ENCODE data around the gene TMEM186.
"Not testable (repeated sequence)": the region's sequence is repeated elsewhere in the genome, so short reads cannot be mapped to it uniquely, and the experiment has no call there.

Gene TMEM186

DNA sequence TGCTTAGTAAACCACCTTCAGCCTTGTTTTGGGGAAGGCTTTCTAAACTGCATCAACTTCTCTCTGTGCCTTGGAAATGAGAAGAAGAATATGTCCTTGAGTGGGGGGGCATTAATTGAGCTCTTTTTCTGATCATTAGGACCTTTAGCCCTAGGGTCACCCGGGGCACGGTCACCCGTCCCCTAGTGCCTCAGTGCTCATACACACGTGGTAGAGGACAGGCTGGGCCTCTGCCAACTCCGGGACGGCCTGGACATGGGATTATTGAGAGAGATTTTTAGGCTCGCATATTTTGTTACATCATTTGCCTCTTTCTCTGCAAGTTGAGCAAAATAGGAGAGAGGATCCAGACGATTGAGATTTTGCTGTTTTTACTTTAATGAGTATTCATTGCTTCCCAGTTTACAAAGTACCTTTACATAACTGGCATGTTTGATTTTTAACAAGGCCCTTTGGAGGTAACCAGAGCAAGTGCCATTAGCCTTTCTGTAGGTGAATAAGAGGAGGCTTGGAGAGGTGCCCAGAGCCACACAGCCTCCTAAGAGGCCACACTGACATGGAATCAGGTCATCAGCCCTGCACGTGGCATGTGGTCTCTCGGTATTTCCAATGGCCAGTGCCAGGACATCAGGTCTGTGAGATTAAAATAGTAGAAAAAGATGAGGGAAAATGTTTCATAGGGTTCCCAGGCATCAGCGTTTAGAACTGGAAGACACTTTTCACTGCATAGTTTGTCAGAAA lies 11.3 kb upstream of the TMEM186 start:
- no peak for DNase-seq

DNA sequence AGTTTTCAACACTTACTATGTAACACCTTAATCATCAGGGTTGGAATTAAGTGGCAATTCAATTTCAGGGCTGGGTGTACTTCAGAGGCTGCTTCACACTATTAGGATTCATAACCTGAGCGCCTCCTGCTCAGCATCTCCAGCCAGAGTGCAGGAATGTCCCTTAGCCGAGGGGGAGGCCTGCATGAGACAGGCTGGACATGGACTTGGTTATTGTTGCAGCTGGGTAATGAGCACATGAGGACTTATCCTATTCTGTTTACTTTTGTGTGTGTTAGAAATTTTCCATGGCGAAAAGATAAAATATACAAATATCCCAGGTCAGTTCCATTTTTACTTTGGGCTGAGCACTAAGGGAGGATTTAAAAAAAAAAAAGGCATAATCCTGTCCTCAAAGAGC lies 10.6 kb upstream of the TMEM186 start:
- DNase-seq, result no peak

DNA sequence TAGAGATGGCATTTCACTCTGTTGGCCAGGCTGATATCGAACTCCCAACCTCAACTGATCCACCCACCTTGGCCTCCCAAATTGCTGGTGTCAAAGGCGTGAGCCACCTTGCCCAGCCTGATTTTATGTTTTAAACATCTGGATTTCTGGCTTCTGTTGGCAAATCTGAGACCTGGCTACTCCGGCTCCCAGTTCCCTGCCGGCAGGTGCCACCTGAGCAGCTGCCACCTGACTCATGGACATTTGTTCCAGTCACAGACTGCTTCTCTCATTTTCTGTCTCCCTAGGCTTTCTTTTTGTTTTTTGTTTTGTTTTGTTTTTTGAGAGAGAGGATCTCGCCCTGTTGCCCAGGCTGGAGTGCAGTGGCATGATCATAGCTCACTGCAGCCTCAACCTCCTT lies 9.8 kb upstream of the TMEM186 start:
- no peak for DNase-seq

DNA sequence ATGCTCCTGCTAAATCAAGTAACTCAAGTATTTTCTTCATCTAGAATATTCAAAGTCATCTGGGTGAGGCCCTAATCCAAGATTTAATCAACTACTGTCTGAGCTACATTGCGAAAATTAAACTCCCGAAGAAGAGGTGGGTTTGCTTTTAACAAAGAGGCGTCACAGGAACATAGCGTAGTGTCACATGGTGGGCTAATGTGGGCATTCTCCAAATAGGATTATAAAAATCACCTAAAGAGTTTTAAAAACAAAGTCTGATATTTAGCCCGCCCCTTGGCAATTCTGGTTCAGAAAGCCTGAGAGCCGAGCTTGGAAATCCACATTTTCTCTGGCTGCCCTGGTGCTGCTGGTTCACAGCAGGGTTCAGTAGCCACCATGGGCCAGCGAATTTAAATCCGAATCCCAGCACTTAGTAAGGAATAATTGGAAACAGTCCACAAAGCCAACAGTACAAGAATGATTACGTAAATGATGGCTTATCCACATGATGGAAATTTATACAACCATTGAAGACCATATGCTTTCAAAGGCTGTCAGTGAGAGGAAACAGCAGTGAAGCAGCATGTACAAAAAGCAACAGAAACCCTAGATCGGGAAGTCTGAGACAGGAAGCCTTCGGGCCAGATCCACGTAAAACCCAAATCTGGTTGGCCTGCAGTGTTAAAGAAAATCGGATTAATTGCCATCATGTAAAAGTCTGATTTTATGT lies 9.0 kb upstream of the TMEM186 start:
- no peak for DNase-seq

DNA sequence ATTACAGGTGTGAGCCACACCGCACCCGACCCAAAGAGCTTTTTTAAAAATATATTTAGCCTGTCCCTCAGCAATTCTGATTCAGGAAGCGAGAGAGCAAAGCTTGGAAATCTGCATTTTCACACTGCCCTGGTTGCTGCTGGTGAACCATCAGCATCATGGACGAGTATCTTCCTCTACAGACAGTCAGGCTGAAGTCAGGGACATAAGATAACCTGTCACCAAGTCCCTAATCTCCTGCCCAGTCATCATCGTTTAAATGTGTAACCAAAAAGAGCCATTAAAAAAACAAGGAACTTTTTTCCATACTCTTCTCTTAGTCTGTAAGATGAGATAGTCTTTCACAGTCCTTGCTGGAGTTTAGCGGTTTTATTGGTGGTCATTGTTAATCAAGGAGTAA lies 6.9 kb upstream of the TMEM186 start:
- no peak for DNase-seq

DNA sequence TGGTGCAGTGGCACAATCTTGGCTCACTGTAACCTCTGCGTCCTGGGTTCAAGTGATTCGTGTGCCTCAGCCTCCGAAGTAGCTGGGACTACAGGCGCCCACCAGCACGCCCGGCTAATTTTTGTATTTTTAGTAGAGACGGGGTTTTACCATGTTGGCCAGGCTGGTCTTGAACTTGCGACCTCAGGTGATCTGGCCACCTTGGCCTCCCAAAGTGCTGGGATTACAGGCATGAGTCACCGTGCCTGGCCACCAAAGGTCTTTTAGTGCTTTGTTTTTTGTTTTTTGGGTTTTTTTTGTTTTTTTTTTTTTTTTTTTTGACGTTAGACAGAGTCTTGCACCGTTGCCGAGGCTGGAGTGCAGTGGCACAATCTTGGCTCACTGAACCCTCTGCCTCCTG lies 6.3 kb upstream of the TMEM186 start:
- not testable (repeated sequence) for DNase-seq

DNA sequence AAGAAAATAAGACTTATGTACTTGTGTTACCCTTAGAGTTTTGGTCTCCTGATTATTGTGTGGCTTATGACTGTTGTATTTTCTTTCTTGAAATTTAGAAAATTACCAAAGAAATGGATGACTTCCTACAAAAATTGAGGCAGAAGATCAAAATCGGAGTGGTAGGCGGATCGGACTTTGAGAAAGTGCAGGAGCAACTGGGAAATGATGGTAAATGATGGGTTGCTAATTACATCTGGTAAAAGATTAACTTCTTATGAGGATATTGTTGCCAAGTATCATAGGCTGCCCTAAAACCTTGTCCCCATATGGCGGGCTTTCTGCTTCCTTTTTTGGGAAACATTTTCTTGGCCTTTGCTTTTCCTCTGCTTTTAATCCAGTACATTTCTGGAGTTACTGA lies 4.3 kb upstream of the TMEM186 start:
- DNase-seq, result no peak

DNA sequence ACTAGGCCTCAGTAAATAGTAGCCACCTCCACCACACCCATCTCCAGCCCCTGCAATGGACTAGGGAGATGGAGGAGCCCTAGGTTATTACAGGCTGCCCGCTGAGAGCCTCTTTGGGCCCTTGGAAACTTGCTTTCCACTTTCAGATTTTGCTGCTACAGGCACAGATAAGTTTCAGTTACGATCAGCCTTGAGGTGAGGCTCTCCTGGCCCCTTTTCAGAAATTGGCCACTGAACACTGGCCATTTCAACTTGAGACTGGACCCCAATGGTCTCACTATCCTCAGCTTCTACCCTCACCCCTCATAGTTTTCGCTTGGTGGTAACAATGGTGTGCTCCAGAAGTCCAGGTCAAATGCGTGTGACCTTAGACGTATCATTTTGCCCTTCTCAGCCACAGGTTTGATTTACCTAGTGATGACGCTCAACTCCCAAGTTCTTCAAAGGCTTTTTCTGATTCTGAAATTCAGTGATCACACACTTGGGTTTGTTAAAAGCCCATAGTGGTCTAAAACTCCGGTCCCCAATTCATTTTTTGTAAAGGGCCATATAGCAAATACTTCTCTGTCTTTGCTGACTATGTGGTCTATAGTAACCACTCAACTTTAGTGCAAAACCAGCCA lies 1.2 kb upstream of the TMEM186 start:
- no peak for DNase-seq

DNA sequence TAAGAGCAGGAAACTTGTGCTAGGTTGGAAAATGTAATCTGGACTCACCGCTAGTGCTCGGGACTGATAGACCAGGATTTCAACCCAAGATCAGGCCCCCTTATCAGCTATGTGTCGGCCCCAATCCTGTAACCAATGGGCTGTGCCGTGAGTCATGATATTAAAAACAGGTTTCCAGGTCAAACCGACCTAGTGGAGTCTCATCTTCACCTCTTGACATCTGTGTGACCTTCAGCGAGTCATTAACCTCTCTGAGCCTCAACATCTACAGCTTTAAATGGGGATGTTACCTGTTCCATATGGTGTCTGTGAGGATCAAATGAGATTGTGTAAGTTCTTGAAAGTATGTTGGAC lies 712 bp upstream of the TMEM186 start:
- no peak for DNase-seq

DNA sequence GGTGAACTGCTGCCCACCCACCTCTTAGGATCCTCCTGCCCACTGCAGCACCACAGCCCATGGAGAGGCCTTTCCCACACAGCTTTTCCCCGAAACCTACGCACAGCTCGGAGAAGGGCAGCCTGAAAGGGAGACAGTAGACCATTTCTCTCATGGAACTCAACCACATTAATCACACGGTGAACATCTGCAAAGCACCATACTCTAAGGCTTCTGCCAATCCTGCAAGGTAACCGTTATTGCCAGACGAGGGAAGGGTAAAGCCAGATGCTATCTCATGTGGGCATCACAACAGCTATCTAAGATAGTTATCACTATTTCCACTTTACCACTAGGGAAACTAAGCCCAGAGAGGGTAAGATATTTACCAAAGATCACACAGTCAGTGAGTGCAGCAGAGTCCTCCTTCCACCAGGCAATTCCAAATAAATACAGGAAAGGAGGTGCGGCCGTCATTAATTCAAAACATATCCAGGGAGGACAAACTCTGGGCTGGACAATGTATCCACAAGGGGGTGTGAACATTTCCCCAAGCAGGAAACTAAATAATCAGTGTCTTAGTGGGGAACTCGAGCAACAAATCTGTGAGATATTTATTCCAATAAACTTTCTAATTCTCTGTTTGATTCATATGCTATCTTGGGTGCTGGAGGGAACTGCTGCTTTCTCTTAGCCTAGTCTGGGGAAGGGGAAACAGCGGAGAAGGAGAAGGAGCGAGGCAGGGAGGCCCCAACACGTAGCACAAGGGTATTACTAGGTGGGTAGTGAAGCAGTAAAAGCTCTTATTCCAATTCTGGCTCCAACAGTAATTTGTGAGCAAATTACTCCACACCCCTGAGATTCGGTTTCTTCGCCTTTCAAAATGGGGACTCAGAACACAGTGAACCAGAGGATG lies 723 bp downstream of the TMEM186 start:
- DNase-seq, result no peak

DNA sequence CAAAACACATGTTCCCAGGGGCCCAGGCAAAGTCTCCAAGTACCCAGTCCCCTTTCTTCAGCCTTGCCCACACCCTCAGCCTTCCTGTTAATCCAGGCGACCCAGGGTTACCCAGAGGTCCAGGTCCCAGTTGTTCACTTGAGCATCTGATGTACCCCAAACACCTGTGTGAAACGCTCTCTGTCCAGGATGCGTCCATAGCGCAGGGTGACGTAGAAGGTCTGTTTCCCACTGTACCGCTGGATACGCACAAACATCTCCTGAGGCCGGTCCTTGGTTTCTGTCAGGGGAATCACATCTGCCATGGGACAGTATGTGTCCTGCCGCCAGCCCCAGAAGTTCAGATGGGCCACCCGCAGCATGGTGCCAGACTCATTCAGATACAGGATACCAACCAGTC lies 1.6 kb downstream of the TMEM186 start:
- no peak for DNase-seq

DNA sequence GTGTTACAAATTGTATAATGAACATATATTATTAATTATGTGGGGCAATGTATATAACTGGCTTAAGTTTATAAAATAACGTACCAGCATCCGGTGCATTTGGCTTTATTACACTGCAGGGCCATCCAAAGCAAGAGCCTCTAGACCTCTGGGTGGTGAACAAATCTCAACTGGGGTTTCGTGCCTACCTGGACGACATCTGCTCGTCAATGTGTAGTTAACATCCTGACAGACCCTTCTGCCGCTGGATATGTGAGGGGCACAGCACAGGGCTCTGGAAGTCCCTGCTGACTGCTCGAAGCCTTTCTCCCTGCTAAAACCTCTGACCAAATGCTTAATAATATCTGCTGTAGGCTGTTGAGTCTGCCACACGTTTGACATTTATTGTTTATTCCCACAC lies 2.3 kb downstream of the TMEM186 start:
- DNase-seq, result no peak

DNA sequence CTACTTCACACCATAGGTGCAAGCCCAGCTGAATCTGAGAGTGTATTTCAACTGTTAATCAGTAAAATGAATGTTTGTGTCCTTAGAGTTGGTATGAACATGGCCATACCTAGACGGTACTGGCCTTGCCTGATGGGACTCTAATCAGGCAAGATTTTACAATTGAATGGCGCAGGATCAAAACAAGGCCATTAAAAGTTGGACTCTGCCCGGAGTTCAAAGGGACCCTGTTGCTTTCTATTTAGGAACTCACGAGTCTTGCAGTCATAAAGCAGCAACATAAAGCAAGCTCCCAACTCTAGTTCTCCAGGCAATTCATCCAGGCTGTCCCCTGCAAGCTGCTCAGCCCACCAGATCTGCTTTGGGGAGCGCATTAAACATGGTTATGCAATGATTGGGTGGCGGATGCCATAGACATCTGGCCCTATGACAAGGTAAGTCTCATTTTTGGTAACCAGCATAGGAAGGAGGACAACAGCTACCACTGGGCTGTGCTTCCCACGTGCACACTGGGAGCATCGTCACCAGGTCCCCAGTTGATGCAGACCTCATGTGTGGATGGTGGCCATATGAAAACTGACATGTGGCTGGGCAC lies 8.8 kb downstream of the TMEM186 start:
- DNase-seq, result no peak

DNA sequence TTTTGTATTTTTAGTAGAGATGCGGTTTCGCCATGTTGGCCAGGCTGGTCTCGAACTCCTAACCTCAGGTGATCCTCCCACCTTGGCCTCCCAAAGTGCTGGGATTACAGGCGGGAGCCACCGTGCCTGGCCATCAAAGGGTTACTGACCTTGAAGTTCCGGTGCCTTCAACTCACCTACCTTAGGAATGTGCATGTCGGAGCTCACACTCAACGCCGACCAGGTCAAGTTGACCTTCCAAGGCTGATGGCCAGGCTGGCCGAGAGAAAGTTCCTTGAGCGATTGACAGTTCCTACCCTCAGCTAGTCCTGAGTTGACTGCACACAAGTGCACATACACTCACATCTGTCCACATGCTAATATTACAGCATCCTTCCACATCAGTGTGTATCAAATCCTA lies 11.1 kb downstream of the TMEM186 start:
- not testable (repeated sequence) for DNase-seq

DNA sequence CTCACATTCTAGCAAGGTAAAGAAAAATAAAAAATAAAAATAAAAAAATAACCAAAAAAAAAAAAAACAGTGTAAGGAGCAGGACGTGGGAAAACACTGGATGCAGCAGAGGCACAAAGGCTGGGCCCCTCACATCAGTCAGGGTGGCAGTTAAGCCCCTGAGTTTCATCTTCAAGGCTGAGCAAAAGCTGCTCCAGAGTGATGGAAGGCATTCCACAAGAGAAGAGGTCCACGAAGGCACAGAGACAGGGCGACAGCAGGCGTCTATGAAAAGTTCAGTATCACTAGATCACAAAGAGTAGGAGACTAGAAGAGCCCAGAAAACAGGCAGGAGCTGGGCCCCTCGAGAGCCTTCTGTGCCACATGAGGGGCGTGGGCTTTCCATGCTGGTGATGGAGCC lies 12.0 kb downstream of the TMEM186 start:
- no peak for DNase-seq

DNA sequence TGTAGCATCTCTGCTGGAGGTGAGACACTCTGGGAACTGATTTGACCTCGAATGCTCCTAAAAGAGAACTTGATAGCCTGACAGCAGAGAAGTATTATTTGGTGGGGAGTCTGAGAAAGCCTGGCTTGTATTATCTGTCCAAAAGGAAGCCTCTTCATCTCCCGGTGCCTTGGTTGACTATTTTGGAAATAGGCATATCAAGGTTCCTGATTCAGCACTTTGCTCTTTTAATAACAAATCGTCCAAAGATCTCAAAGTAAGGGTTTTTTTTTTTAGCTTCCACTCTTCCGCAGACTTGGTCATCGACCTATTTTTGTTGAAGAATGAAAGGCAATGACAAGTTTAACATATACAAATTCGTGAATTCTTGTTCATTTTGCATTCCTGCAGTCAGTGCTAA lies 14.8 kb downstream of the TMEM186 start:
- no peak for DNase-seq

DNA sequence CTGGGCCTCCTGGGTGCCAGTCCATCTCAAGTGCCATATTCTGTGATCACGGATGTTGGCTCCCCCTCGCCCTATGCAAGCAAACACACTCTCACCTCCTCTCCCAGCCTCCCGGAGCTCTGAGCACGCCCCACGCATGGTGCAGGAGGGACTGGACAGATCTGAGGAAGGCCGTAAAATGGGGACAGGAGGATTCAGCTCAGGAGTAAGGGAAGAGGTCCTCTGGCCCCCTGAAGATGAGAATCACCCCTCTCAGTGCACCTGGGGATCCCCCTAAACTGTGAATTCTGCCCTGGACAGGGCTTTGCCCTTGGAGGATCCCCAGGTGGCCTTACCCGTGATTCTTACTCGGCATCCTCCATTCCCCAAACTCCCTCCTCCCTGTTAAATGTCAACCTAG lies 15.6 kb downstream of the TMEM186 start:
- DNase-seq, result no peak

DNA sequence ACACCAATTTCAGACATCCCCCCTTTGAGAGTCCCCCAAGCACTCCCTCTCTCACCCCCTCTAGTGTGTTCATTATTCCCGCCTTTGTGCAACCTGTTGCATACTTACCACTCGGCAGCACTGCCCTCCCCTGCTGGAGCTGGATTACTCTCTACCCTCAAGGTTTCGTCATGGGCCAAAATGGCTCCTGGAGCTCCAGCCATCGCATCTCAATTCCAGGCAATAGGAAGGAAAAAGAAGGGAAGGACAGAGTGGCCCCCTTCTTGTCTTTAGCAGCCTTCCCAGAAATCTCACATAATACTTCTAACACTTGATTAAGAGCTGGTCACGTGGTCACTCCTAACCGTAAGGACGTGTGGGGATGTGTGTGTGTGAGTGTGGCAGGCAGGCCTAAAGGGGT lies 20.2 kb downstream of the TMEM186 start:
- DNase-seq, result no peak

DNA sequence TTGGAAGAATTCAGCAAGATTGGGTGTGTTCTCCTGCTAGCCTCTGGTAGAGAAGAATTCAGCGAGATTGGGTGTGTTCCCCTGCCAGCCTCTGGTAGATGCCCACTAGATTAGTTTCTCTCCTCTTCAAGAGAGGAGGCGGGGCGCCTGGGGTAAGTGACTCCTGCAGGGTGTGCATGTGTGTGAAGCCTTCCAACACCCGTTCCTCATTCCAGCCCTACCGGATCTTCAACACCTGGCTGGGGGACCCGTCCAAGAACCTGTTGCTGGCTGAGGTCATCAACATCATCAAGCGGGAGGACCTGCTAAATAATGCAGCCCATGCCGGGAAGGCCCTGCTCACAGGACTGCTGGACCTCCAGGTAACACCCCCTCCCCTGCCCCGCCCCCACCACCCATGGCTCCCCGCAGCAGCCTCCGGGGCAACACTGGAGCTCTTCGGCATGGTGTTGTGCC lies 21.3 kb downstream of the TMEM186 start:
- no peak for DNase-seq

DNA sequence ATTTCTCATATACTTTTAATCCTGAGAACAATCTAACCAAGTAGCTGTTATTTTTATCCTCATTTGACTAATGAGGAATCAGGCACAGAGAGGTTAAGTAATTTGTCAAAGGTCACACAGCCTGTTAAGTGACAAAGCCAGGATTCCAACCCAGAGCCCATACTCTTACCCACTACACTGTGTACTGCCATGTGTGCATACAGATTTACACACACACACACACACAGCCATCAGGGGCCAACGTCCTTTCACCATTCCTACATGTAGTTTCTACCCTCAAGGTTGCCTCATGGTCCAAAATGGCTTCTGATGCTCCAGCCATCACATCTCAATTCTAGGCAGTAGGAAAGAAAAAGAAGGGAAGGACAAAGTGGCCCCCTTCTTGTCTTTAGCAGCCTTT lies 22.1 kb downstream of the TMEM186 start:
- DNase-seq, result no peak

DNA sequence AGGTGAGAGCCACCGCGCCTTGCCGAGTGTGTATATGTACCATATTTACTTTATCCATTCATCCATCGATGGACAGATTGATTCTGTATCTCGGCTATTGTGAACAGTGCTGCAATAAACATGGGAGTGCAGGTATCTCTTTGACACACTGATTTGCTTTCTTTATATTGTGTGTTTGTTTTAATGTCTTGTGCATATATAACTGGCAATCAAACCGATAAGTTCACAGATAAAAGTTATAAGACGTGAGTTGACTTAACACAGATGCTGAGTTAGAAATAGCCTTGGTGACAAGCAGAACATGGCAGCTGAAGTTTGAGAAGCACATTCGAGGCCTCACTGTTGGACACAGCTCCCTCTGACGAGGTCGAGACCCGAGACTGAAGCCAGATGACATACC lies 23.2 kb downstream of the TMEM186 start:
- no peak for DNase-seq

DNA sequence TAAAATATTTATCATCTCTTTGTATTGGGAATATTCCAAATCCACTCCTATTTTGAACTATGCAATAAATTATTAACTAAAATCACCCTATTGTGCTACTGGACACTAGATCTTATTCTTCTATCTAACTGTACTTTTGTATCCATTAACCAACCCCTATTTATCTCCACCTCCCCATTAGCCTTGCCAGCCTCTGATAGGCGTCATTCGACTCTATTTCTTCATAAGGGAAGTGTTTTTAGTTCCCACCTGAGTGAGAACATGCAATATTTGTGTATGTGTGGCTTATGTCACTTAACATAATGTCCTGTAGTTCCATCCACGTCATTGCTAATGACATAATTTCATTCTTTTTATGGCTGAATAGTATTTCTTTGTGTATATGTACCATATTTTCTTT lies 23.9 kb downstream of the TMEM186 start:
- DNase-seq, result no peak

DNA sequence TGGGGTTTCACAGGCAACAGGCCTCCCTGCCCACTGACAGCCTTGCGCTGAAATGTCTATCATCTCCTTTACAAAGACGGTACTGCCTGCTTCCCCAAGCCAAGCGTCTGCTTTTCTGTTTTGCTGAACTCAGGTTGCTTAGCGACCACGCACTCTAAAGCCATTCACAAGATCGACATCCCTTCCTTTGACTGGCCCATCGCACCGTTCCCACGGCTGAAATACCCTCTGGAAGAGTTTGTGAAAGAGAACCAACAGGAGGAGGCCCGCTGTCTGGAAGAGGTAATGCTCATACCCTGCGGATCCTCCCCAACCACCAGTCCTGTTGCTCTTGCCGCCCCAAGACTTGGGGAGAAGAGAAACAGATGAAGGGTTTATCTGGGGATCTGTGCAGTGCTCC lies 28.7 kb downstream of the TMEM186 start:
- no peak for DNase-seq

Measured in GOT3 (cell line).